ENCODE measurements around the gene PANK4.

- TF ChIP-seq CTCF (conservative IDR thresholded peaks at IDR 0.05) = no peak
- no peak for TF ChIP-seq ZFX (IDR thresholded peaks at IDR 0.05)
These were observed 40.0 kb upstream of the PANK4 start for GRCh38 chr1:2566101-2567045.

Data from C4-2B (cell line).